GM21381 (cell line): ENCODE results near the gene MRNIP.
"Not testable (repeated sequence)": the region's sequence is repeated elsewhere in the genome, so short reads cannot be mapped to it uniquely, and the experiment has no call there.

Source experiments
- ATAC-seq: cut with Tn5 transposase; IDR thresholded peaks from one replicate; pipeline ENCODE4 v1.9.1; 2021; ENCODE audit warnings: mild to moderate bottlenecking, moderate library complexity; ENCODE audit not compliant: unreplicated experiment

MRNIP gene

GRCh38 chr5:179840766-179841165, 17.9 kb downstream of the MRNIP start:
- ATAC-seq: no peak

GRCh38 chr5:179840321-179840720, 18.3 kb downstream of the MRNIP start:
- ATAC-seq: no peak

- ATAC-seq: no peak
Measured at GRCh38 chr5:179839328-179840256, 19.0 kb downstream of the MRNIP start.

- no peak for ATAC-seq
Measured at GRCh38 chr5:179837076-179838011, 21.3 kb downstream of the MRNIP start.

- peak; percentile 69 for ATAC-seq
Measured at GRCh38 chr5:179836225-179837019, 22.2 kb downstream of the MRNIP start.

- ATAC-seq: not testable (repeated sequence)
Measured at GRCh38 chr5:179834871-179835270, 23.7 kb downstream of the MRNIP start.

GRCh38 chr5:179834120-179834519, 24.5 kb downstream of the MRNIP start:
- ATAC-seq: no peak

- ATAC-seq: no peak
Measured at GRCh38 chr5:179833709-179834070, 24.9 kb downstream of the MRNIP start.

- ATAC-seq: no peak
Measured at GRCh38 chr5:179833056-179833708, 25.4 kb downstream of the MRNIP start.

- no peak for ATAC-seq
Measured at GRCh38 chr5:179832039-179832745, 26.4 kb downstream of the MRNIP start.

GRCh38 chr5:179830818-179831468, 27.7 kb downstream of the MRNIP start:
- ATAC-seq: no peak

- no peak for ATAC-seq
Measured at GRCh38 chr5:179829732-179830435, 28.7 kb downstream of the MRNIP start.

- ATAC-seq: no peak
Measured at GRCh38 chr5:179828756-179829421, 29.7 kb downstream of the MRNIP start.

GRCh38 chr5:179827680-179828079, 30.9 kb downstream of the MRNIP start:
- no peak for ATAC-seq

- no peak for ATAC-seq
Measured at GRCh38 chr5:179825655-179826182, 32.9 kb downstream of the MRNIP start.

GRCh38 chr5:179824745-179825112, 33.9 kb downstream of the MRNIP start:
- no peak for ATAC-seq

GRCh38 chr5:179823937-179824744, 34.5 kb downstream of the MRNIP start:
- no peak for ATAC-seq
